Measurements from ENCODE around the gene TCF7. TPM values are rescaled to one million over a fixed set of nuclear protein-coding genes. Genes with fewer than 3 reads are reported as not detected.

Gene TCF7
- polyA plus RNA-seq, 2 of the 4 experiments (the other 2 are of a cell fraction): 2.8 to 10.1 TPM

DNA sequence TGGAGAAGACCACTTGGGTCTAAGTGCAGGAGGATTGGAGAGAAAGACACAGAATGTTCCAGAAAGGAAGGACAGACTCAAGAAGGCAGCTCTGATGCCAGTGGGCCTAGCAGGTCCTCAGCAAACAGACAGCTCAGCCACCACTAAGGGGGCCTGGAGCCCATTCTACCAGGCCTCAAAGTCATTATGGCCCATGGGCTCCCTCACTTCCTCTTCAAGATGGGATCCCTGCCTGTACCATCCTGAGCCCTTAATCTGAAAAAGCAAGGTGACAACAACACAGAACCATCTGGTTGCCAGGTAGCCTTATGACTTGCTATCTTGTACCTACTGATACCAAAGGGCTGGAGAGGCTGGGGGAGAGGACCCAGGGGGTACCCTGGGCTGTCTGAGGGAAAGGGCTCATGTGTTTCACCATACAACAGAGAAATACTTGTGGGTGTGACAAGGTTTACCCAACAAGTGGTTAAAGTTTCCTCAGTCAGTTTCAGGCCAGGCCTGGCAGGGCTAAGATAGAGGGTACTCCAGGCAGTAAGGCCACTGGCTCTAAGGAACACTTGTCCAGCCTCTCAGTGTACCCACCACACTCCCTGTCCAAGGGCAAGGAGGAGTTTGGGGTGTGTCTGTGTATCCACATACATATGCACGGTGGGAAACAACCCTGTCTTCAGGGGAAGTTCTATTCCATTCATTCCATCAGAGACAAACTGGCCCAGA, 30.7 kb downstream of the TCF7 start:
- FAIRE-seq (no peak), ATAC-seq (no peak), DNase-seq (ENCODE audit: low read depth in 1 of 2, low spot score in 1 of 2) (no peak)
- Histone ChIP-seq H3K4me2 (no peak overlapping the region), H3K9me3 (no peaks in the 10 kb centered on the region), H3K4me3 (no peak overlapping the region), H3K4me1 (peaks cover 13% of the 10 kb centered on the region; the same call in 2 of the 3 replicates), H3K27ac (no peak overlapping the region)
- WGBS (ENCODE audit: missing lambda C conversion rate): 50% methylated on average over 1 of the region's 1 CpG
- ChIA-PET CTCF (interaction anchor here (0.6 to 20.9 kb wide), 19 partner anchors 10 to 532 kb away, joined by 3 to 546 read pairs (median 3); partner anchors contain the start of gene TCF7), POLR2A (no interaction called here)
- TF ChIP-seq, protein P1, sequence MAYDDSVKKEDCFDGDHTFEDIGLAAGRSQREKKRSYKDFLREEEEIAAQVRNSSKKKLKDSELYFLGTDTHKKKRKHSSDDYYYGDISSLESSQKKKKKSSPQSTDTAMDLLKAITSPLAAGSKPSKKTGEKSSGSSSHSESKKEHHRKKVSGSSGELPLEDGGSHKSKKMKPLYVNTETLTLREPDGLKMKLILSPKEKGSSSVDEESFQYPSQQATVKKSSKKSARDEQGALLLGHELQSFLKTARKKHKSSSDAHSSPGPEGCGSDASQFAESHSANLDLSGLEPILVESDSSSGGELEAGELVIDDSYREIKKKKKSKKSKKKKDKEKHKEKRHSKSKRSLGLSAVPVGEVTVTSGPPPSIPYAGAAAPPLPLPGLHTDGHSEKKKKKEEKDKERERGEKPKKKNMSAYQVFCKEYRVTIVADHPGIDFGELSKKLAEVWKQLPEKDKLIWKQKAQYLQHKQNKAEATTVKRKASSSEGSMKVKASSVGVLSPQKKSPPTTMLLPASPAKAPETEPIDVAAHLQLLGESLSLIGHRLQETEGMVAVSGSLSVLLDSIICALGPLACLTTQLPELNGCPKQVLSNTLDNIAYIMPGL (CRISPR knock-in tag; IDR thresholded peaks at IDR 0.05; ENCODE audit: borderline replicate concordance): no peak
- no peak for TF ChIP-seq RCOR1 (IDR thresholded peaks at IDR 0.05; ENCODE audit: low read depth, low read length)

DNA sequence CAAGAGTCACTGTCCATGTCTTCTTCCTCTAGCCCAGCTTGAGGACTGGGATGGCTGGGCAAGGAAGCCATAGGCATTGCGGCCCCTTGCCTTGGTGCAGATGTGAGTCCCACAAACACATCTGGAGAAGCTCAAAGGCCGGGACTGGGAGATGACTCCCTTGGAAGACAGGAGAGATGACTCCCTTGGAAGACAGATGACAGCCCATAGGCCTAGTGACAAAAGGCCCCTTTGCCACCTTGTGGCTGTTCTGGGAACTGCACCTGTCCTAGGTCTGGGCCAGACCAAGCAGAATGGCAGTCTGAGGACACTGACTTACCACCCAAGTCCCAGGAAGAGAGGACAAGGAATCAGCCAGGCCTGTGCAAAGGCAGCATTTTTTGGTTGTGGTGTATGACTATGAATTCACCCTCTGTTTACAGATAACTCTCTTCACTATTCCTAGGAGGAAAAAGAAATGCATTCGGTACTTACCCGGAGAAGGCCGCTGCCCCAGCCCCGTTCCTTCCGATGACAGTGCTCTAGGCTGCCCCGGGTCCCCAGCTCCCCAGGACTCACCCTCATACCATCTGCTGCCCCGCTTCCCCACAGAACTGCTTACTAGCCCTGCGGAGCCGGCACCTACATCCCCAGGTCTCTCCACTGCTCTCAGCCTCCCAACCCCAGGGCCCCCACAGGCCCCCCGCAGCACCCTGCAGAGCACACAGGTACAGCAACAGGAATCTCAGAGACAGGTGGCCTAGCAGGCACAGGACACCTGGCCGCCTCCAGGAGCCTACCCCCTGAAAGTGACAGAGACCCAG, 31.5 kb downstream of the TCF7 start:
- 81% methylated on average over 12 of the region's 13 CpGs for WGBS (ENCODE audit: missing lambda C conversion rate)
- CTCF ChIA-PET: interaction anchor here (0.6 to 20.9 kb wide), 23 partner anchors 7 to 531 kb away, joined by 3 to 546 read pairs (median 3); partner anchors contain the start of genes TCF7 and VDAC1
- POLR2A ChIA-PET: no interaction called here

DNA sequence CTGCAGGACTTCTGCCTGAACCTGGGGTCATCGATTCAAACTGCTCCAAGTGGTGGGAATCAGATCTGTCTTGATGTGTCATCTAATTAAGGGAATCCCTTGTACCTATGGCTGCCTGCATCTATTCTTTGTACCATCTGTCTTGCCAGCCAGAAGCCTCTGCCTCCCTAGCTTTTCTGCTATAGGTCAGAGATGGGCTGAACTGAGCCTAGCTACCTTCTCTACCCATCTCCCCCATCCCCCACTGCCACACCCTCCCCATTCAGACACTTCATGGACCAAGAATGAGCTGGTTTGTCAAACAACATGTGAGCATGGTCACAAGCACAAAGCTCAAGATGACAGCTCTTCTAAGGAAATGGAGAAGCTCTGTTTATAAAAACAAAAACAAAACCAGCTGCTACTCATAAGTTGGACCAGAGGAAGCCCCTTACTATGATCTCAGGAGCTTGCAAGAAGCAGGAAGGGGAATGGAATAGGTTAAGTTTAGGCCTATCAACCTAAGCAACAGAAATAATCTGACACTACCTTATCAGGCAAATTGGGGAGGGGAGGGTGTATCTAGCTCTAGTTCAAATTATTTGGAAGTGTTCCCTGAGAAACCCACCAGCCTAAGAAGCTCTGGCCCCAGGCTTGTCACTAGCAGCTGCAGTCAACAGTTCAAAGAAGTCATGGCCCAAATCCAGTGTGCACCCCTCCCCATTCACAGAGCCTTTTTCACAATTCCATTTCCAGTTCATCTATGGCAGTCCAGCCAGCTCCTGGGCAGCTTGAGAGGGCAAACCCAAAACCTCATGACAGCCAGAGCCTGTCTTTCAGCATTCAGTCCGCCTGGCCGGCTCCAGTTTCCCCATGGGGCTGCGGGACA, 32.4 kb downstream of the TCF7 start:
- H3K4me2 ChIP-seq: no peak overlapping the region
- FAIRE-seq (no peak), ATAC-seq (peak in 1 of 2 experiments; percentile 2; a peak in 1 of 6 replicates), DNase-seq (ENCODE audit: low read depth in 1 of 2, low spot score in 1 of 2) (no peak)
- H3K4me3 ChIP-seq: no peak overlapping the region
- ChIA-PET CTCF (interaction anchor here (0.9 to 20.9 kb wide), 14 partner anchors 8 to 142 kb away, joined by 3 to 546 read pairs (median 5); partner anchors contain the start of gene VDAC1), POLR2A (no interaction called here)
- no peak for TF ChIP-seq HDAC2 (IDR thresholded peaks at IDR 0.05)
- no peak for TF ChIP-seq BHLHE40 (IDR thresholded peaks at IDR 0.05; ENCODE audit: low read depth, low read length)
- TF ChIP-seq EHMT2 (IDR thresholded peaks at IDR 0.05; ENCODE audit: low read depth): no peak
- TF ChIP-seq CEBPB (IDR thresholded peaks at IDR 0.05): no peak
- TF ChIP-seq TP53 (CRISPR knock-in tag; IDR thresholded peaks at IDR 0.05): no peak
- no peak for TF ChIP-seq PHF8 (IDR thresholded peaks at IDR 0.05; ENCODE audit: borderline replicate concordance, low read depth)
- TF ChIP-seq, protein P2, sequence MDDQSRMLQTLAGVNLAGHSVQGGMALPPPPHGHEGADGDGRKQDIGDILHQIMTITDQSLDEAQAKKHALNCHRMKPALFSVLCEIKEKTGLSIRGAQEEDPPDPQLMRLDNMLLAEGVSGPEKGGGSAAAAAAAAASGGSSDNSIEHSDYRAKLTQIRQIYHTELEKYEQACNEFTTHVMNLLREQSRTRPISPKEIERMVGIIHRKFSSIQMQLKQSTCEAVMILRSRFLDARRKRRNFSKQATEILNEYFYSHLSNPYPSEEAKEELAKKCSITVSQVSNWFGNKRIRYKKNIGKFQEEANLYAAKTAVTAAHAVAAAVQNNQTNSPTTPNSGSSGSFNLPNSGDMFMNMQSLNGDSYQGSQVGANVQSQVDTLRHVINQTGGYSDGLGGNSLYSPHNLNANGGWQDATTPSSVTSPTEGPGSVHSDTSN (IDR thresholded peaks at IDR 0.05): no peak
- no peak for TF ChIP-seq RCOR1 (IDR thresholded peaks at IDR 0.05; ENCODE audit: low read depth, low read length)
- TF ChIP-seq CHD4 (IDR thresholded peaks at IDR 0.05; ENCODE audit: borderline replicate concordance): no peak
- no peak for TF ChIP-seq TFCP2L1 (CRISPR knock-in tag; IDR thresholded peaks at IDR 0.05)
- TF ChIP-seq ESRRA (IDR thresholded peaks at IDR 0.05; ENCODE audit: borderline replicate concordance, low read length): no peak
- TF ChIP-seq KDM5A (IDR thresholded peaks at IDR 0.05): no peak
- TF ChIP-seq CBX8 (IDR thresholded peaks at IDR 0.05): no peak
- TF ChIP-seq CBX2 (IDR thresholded peaks at IDR 0.05; ENCODE audit: borderline replicate concordance, low read depth): no peak
- TF ChIP-seq, protein P3, sequence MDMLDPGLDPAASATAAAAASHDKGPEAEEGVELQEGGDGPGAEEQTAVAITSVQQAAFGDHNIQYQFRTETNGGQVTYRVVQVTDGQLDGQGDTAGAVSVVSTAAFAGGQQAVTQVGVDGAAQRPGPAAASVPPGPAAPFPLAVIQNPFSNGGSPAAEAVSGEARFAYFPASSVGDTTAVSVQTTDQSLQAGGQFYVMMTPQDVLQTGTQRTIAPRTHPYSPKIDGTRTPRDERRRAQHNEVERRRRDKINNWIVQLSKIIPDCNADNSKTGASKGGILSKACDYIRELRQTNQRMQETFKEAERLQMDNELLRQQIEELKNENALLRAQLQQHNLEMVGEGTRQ (IDR thresholded peaks at IDR 0.05): no peak
- no peak overlapping the region for H3K27ac ChIP-seq
- 82% methylated on average over 4 of the region's 4 CpGs for WGBS (ENCODE audit: missing lambda C conversion rate)
- no peaks in the 10 kb centered on the region for H3K9me3 ChIP-seq
- peaks cover 6% of the 10 kb centered on the region; the same call in 2 of the 3 replicates for H3K4me1 ChIP-seq

More for the DNA sequence above, 31.5 kb downstream of the TCF7 start:
- H3K4me2 ChIP-seq: no peak overlapping the region
- H3K27ac ChIP-seq: no peak overlapping the region
- H3K4me1 ChIP-seq: peaks cover 8% of the 10 kb centered on the region; the same call in 2 of the 3 replicates
- H3K9me3 ChIP-seq: no peaks in the 10 kb centered on the region
- peak; percentile 53 to 80 for DNase-seq (ENCODE audit: low read depth in 1 of 2, low spot score in 1 of 2)
- no peak for FAIRE-seq
- TF ChIP-seq ZFP36 (IDR thresholded peaks at IDR 0.05; ENCODE audit: borderline replicate concordance, partially characterized antibody) (no peak), HOXB5 (CRISPR knock-in tag; IDR thresholded peaks at IDR 0.05) (no peak), POLR2AphosphoS2 (conservative IDR thresholded peaks at IDR 0.05; ENCODE audit: low read length) (peak; percentile 40; the same call in 1 of the 2 replicates), SMC3 (IDR thresholded peaks at IDR 0.05) (peak; percentile 69), BHLHE40 (IDR thresholded peaks at IDR 0.05; ENCODE audit: low read depth, low read length) (peak; percentile 24; the same call in 1 of the 2 replicates), RAD21 (conservative IDR thresholded peaks at IDR 0.05 in 1 of 2, IDR thresholded peaks at IDR 0.05 in 1 of 2) (peak; percentile 40 to 54; a peak in 4 of 5 replicates)
- TF ChIP-seq, protein P4, sequence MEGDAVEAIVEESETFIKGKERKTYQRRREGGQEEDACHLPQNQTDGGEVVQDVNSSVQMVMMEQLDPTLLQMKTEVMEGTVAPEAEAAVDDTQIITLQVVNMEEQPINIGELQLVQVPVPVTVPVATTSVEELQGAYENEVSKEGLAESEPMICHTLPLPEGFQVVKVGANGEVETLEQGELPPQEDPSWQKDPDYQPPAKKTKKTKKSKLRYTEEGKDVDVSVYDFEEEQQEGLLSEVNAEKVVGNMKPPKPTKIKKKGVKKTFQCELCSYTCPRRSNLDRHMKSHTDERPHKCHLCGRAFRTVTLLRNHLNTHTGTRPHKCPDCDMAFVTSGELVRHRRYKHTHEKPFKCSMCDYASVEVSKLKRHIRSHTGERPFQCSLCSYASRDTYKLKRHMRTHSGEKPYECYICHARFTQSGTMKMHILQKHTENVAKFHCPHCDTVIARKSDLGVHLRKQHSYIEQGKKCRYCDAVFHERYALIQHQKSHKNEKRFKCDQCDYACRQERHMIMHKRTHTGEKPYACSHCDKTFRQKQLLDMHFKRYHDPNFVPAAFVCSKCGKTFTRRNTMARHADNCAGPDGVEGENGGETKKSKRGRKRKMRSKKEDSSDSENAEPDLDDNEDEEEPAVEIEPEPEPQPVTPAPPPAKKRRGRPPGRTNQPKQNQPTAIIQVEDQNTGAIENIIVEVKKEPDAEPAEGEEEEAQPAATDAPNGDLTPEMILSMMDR (IDR thresholded peaks at IDR 0.05): peak; percentile 60
- no peak overlapping the region for H3K4me3 ChIP-seq
- ATAC-seq: peak; percentile 74 to 90
